GM04503 (cell line): ENCODE data around the gene ITPR2.
"Not testable (repeated sequence)": the region's sequence is repeated elsewhere in the genome, so short reads cannot be mapped to it uniquely, and the experiment has no call there.

Experiments
- DNase-seq: peaks from one replicate; pipeline ENCODE4 v3.0.0-alpha.2; 2012; ENCODE audit warnings: low read depth

Gene ITPR2

GRCh38 chr12:26564391-26564790, 268.6 kb downstream of the ITPR2 start:
- no peak for DNase-seq

DNA sequence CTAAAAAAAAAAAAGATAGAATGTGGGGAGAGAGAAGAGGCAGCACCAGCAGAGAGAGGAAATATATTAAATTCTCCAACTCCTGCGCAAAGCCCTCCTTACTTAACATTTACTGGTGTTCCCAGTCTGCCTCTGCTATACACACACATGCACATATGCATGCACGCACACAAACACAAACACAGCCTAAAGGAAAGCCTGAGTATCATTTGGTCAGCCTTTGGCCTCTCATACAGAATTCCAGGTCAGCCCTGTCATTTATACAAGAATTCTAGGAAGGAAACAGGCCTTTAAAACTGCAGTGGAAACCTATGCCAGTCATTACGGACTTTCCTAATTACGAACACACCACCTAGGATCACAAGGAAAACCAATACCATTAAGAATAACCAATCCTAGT, 269.4 kb downstream of the ITPR2 start:
- DNase-seq: no peak

GRCh38 chr12:26557326-26557725, 275.7 kb downstream of the ITPR2 start:
- no peak for DNase-seq

- no peak for DNase-seq
Measured at GRCh38 chr12:26556916-26557315, 276.1 kb downstream of the ITPR2 start.

- no peak for DNase-seq
Measured at GRCh38 chr12:26555139-26555538, 277.9 kb downstream of the ITPR2 start.

DNA sequence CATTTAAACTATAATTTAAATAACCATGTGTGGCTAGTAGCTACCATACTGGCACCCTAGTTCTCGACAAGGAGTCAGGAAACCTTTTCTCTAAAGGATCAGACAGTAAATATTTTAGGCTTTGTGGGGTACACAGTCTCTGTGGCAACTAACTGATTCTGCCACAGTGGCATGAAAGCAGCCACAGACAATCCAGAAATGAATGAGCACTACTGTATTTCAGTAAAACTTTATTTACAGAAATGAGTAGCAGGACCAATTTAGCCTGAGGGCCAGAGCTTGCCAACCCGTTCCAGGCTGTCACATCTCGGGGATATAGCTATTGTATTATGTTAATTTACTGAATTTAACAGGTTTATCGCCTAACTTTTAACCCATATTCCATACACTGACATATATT, 278.7 kb downstream of the ITPR2 start:
- DNase-seq: no peak

DNA sequence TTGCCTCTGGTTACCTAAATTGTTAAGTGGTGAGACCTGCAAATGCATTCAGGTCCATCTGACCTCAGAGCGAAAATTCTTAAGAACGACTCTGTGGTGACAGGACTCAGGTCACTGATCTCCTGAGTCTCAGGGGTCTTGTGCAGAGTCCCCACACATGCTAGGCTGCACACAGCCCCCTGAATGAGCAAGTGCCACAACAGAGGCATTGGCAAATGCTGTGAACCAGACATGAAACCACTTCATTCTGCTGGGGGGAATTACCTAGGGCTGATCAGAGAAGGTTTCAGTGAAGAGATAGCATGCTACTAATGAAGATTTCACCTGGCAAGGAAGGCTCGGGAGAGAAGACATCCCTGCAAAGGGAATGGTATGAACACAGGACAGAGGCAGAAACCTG, 281.6 kb downstream of the ITPR2 start:
- DNase-seq: no peak

DNA sequence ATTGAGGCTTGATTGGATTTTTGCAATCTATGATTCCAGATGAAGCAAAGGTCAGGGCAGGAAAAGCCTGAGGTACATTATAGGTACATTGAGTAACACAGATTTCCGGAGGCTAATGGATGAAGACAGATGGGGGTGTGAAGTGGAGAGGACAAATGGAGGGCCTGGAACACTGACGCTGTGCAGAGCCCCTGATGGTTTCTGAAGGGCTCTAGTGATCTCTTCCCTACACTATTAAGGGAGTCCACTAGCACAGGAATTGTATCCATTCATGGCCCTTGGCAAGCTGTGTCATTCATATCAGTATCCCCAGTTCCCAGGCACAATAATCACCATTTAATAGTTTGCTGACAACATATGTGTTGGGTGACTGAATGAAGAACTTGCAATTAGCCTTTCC, 284.8 kb downstream of the ITPR2 start:
- DNase-seq: no peak

GRCh38 chr12:26546535-26547314, 286.3 kb downstream of the ITPR2 start:
- DNase-seq: no peak

DNA sequence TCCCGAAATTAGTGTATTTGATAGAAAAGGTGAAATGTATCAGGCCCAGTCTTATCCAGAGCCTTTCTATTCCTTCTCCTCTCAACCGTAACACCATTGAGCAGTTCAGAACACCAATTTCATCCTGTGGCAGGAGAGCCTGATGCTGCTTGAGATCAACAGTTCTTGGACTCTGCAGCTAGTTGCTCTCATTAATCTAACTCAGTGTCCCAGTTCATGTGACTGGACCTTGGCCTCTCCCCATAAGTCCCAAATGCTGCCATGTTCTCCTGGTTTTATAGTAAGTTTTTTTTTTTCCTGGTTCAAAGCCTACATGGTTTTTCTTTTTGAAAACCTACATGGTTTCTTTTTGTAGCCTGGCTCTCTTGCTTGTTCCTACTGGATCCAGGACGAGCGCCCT, 293.9 kb downstream of the ITPR2 start:
- no peak for DNase-seq

- DNase-seq: no peak
Measured at GRCh38 chr12:26537651-26538050, 295.3 kb downstream of the ITPR2 start.

DNA sequence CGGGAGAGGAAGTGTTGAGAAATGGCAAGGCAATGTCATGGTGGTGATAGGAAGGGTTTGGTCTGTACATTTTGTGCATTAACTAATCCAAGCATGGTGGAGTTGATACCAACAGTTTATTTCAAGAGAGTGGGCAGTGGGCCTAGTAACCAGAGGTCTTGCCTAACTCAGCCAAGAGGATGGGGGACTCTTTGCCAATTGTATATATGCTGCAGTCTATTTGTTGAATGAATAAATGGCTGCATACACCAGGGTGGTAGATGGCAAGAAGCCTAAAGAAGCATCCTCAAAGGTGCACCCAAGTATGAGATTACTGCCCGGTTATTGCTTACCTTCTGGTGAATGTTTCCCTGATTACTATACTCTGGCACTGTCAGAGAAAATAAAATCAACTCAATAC, 295.9 kb downstream of the ITPR2 start:
- no peak for DNase-seq

GRCh38 chr12:26535826-26536225, 297.2 kb downstream of the ITPR2 start:
- no peak for DNase-seq

DNA sequence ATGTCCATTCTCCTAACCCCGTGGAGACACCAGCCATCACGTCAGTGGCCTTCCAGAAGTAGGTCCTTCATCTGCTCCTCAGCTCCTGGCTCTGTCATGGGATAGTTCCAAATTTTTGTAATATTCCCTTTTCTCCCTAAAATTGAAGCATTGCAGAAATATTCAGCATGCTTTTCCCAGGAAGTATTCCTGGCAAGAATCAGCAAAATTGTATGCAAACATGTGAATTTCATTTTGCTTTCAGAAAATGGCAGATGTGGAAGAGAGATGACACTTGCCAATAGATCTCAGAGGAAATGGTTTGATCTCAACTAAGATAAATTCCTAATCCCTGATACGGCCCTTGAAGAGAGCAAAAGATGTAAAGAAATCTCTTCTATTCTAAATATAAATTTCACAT, 298.9 kb downstream of the ITPR2 start:
- DNase-seq: no peak

DNA sequence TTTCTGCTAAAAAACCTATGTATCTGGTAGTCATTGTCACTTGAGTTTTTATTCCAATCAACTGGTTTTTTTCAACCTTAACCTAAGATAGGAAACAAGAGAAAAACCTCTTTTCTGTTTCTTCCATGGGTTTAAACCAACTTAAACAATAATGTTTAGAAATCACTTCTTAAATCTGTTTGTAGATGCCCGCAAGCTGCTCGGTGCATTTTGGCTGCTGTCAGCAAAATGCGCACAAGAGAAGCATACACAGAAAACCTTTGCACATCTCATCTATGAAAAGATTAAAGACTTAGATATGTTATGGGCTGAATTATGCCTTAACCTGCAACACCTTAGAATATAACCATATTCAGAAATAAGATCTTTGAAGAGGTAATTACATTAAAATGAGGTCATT, 299.8 kb downstream of the ITPR2 start:
- no peak for DNase-seq

GRCh38 chr12:26530461-26530860, 302.5 kb downstream of the ITPR2 start:
- DNase-seq: no peak

DNA sequence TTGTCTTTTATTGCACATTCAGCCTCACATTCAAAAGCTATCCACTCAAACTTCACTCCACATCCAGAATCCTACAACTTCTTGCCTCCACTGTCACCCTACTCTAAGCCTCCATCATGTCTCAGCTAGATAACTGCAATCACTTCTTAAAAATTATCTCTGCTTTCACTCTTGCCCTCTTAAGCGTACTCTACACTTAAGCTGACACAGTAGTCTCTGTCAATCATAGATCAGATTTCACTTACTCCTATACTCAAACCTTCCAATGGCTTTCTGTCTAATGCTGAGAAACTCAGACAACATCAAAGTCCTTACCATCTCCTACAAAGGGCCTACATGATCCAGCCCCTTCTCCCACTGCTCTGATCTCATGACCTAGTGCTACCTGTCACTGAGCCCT, 304.1 kb downstream of the ITPR2 start:
- DNase-seq: no peak

- DNase-seq: no peak
Measured at GRCh38 chr12:26527682-26528081, 305.3 kb downstream of the ITPR2 start.

GRCh38 chr12:26524862-26525465, 308.0 kb downstream of the ITPR2 start:
- no peak for DNase-seq

DNA sequence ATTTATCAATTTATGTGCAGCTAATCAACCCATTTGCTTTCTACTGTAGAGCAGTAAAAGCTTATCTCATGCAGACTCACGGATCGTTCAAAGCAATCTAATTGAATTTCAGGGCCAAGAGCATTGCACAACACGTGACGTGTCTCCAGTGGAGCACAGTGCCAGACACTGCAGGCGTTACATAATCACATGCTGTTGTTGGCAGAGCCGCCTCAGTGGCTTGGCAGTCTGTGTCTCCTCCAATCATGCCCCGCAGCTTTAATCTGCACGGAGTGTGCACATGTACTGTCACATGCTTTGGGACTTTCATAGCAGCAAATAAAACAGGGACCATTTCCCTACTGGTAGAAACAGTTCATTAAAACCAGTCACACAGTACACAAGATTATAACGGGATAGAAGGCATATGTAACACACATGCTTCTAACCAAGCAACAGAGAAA, 309.3 kb downstream of the ITPR2 start:
- peak; percentile 76 for DNase-seq

DNA sequence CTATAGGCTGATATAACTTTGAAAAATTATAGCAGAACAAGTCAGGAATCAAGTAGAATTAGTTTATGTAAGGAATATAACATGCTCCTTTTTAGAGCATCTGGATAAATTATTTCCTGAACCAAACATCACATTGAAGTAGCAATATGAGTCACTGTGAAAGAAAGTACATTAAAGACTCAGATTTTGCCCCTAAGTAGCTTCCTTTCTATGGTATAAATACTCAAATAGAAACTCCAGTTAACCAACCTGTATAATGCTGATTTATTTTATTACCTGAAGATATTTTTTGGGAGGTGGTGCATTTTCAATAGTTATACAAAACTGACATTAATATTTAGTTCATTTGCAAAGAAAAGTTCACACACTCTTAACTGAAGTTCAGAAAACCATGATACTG, 312.1 kb downstream of the ITPR2 start:
- no peak for DNase-seq

- no peak for DNase-seq
Measured at GRCh38 chr12:26520109-26520508, 312.9 kb downstream of the ITPR2 start.

GRCh38 chr12:26519462-26519861, 313.5 kb downstream of the ITPR2 start:
- no peak for DNase-seq

DNA sequence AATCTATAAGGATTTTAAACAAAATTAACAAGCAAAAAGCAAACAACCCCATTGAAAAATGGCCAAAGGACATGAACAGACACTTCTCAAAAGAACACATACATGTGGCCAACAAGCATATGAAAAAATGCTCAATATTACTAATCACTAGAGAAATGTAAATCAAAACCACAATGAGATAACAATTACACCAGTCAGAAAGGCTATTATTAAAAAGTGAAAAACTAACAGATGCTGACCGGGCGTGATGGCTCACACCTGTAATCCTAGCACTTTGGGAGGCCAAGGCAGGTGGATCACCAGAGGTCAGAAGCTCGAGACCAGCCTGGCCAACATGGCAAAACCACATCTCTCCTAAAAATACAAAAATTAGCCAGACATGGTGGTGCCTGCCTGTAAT, 315.7 kb downstream of the ITPR2 start:
- DNase-seq: not testable (repeated sequence)
